MCF 10A (cell line): ENCODE measurements around the gene MAMDC4. TPM values are rescaled to one million over a fixed set of nuclear protein-coding genes. Genes with fewer than 3 reads are reported as not detected.

Source experiments
- BruUV-seq: library from RNA; stranded (reverse); fragments of 400-500 nt; replicated peaks from 2 replicates; lab custom pipeline; 2021; lab: Mats Ljungman, UMichigan
- CTCF ChIA-PET: fragments of 300-600 bp; sonication (Branson Sonifier 250); formaldehyde crosslinking; extraction: SDS; loops from one replicate; lab custom pipeline; 2021; ENCODE audit warnings: antibody characterized with exemption, inconsistent platforms; lab: Yijun Ruan, JAX
- POLR2A ChIA-PET: fragments of 300-600, 350-650 bp; sonication (Branson Sonifier 250); formaldehyde crosslinking; extraction: SDS; loops from one replicate; lab custom pipeline; 2020; ENCODE audit warnings: antibody characterized with exemption, inconsistent platforms; lab: Yijun Ruan, JAX
- DNase-seq: peaks from one replicate; pipeline ENCODE4 v3.0.0-alpha.2; 2018; ENCODE audit not compliant: unreplicated experiment
- H3K27ac Mint-ChIP-seq: one replicate; pipeline ENCODE4 v1.8.0; 2022; ENCODE audit warnings: mild to moderate bottlenecking, low read depth, mixed read lengths; ENCODE audit not compliant: unreplicated experiment
- H3K27me3 Mint-ChIP-seq: one replicate; pipeline ENCODE4 v1.8.0; 2022; ENCODE audit warnings: mixed read lengths; ENCODE audit not compliant: insufficient read depth, unreplicated experiment
- H3K36me3 Mint-ChIP-seq: one replicate; pipeline ENCODE4 v1.8.0; 2022; ENCODE audit warnings: mild to moderate bottlenecking, moderate library complexity, mixed read lengths; ENCODE audit not compliant: insufficient read depth, unreplicated experiment
- H3K4me1 Mint-ChIP-seq: one replicate; pipeline ENCODE4 v1.8.0; 2022; ENCODE audit warnings: mixed read lengths; ENCODE audit not compliant: insufficient read depth, unreplicated experiment
- H3K4me3 Mint-ChIP-seq: one replicate; pipeline ENCODE4 v1.8.0; 2022; ENCODE audit warnings: mild to moderate bottlenecking, moderate library complexity, mixed read lengths; ENCODE audit not compliant: unreplicated experiment
- H3K9me3 Mint-ChIP-seq: one replicate; pipeline ENCODE4 v1.8.0; 2022; ENCODE audit warnings: mixed read lengths; ENCODE audit not compliant: unreplicated experiment
- intact Hi-C: fragments of 100-400 bp; cut with micrococcal nuclease; formaldehyde crosslinking; loops from 2 replicates; pipeline ENCODE4 v1.14.1; 2022
- total RNA-seq: library from RNA; stranded (reverse); gene quantifications from 2 replicates; pipeline ENCODE4 v1.2.3, GENCODE V29; 2022
- TF ChIP-seq, protein P1 (sequence below): fragments of 200-600 bp; IDR thresholded peaks from one replicate; pipeline ENCODE4 v1.8.0; 2022; ENCODE audit warnings: antibody characterized with exemption, mild to moderate bottlenecking; ENCODE audit not compliant: unreplicated experiment

The MAMDC4 gene
- total RNA-seq, 1 experiment from 2014 or later, result 14.1 TPM

DNA sequence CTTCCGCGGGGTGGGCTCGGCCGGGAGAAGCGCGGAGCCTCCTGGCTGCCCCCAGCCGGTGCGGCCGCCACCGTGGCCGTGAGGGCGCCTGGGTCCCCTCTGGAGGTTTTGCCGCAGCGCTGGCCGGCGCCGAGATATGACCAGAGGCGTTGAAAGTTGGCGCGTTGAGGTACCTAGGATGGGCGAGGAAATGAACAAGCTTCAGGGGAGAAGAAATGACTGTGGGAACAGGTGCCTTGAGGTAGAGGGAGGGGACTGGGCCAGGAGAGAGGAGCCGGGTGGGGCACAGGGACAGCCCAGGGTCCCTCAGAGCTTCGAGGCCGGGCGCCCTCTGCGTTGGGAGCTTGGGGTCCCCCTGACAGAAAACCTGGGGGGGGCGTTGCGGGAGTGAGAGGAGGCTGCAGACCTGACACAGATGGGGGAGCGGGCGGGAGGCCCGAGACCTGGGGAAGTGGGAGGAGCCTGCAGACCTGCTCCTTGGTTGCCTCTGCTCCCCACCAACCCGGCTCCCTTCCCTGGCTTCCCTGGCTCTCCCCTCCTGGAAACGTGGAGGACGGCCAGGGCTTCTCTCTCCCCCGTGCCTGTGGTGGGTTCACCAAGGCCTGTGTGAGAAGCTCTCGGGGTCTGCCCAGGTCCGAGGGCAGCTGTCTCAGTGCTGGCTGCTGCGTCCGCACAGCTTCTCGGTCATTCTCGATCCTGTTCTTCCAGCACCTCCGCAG, 30.2 kb upstream of the MAMDC4 start:
- Mint-ChIP-seq H3K4me1 (no peaks in the 10 kb centered on the region), H3K27me3 (no peaks in the 10 kb centered on the region), H3K27ac (no peak overlapping the region), H3K9me3 (no peaks in the 10 kb centered on the region), H3K4me3 (no peak overlapping the region), H3K36me3 (peaks cover 44% of the 10 kb centered on the region)
- TF ChIP-seq, protein P1, sequence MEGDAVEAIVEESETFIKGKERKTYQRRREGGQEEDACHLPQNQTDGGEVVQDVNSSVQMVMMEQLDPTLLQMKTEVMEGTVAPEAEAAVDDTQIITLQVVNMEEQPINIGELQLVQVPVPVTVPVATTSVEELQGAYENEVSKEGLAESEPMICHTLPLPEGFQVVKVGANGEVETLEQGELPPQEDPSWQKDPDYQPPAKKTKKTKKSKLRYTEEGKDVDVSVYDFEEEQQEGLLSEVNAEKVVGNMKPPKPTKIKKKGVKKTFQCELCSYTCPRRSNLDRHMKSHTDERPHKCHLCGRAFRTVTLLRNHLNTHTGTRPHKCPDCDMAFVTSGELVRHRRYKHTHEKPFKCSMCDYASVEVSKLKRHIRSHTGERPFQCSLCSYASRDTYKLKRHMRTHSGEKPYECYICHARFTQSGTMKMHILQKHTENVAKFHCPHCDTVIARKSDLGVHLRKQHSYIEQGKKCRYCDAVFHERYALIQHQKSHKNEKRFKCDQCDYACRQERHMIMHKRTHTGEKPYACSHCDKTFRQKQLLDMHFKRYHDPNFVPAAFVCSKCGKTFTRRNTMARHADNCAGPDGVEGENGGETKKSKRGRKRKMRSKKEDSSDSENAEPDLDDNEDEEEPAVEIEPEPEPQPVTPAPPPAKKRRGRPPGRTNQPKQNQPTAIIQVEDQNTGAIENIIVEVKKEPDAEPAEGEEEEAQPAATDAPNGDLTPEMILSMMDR, result no peak
- ChIA-PET CTCF (interaction anchor here (0.6 to 1.3 kb wide), 3 partner anchors 30 to 410 kb away, joined by 3 to 4 read pairs (median 3); no protein-coding TSS in a partner anchor), POLR2A (interaction anchor here (0.6 to 2.4 kb wide), 2 partner anchors 14 to 169 kb away, joined by 3 to 8 read pairs; partner anchors contain the start of gene RABL6)
- intact Hi-C loops, result no loop called here
- no TSS peak for BruUV-seq
- no peak for DNase-seq

DNA sequence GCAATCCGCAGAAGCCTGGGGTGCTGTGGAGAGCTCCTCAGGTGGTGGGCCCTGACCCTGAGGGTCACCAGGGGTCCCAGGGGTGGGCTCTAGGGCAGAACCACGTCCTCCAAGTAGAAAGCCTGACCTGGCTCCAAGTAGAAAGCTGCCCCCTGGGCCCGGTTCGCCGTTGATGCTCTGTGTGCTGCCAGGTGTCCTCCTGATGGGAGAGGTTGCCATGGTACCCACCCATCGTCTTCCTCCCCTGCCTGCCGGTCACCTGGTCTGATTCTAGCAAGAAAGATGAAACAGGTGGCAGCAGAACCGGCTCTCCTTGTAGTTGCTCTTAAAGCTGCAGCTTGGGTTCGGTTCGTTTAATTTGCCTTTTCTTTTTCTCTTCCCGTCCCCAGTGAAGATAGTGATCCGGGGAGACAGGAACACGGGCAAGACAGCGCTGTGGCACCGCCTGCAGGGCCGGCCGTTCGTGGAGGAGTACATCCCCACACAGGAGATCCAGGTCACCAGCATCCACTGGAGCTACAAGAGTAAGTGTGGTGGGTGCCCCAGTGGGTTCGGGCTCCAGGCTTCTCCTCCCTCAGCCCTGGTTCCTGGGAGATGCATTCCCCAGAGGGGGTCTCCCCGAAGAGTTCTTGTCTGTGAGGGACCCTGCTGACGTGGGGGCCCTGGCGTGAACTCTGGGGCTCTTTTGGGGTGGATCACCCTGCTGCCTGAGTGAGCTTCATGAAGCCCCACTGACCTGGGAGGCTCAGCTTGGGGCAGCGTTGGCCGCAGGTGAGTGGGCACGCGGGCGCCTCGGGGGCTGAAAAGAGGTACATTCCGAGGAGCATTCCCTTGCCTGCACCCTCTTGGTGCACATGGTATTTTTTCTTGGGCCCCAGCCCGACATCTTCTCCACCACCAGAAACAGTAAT, 28.8 kb upstream of the MAMDC4 start:
- Mint-ChIP-seq H3K27me3 (no peaks in the 10 kb centered on the region), H3K36me3 (peaks cover 41% of the 10 kb centered on the region), H3K4me3 (no peak overlapping the region), H3K9me3 (no peaks in the 10 kb centered on the region), H3K4me1 (no peaks in the 10 kb centered on the region), H3K27ac (no peak overlapping the region)
- POLR2A ChIA-PET, result interaction anchor here (0.6 to 2.4 kb wide), 5 partner anchors 15 to 460 kb away, joined by 3 to 8 read pairs (median 3); partner anchors contain the start of genes CLIC3, DNLZ and RABL6
- BruUV-seq, result no TSS peak
- TF ChIP-seq, protein P1, result no peak
- CTCF ChIA-PET, result interaction anchor here (0.8 kb wide), 3 partner anchors 8 to 19 kb away, joined by 3 read pairs; partner anchors contain the start of gene AJM1
- intact Hi-C loops, result no loop called here
- DNase-seq, result no peak

DNA sequence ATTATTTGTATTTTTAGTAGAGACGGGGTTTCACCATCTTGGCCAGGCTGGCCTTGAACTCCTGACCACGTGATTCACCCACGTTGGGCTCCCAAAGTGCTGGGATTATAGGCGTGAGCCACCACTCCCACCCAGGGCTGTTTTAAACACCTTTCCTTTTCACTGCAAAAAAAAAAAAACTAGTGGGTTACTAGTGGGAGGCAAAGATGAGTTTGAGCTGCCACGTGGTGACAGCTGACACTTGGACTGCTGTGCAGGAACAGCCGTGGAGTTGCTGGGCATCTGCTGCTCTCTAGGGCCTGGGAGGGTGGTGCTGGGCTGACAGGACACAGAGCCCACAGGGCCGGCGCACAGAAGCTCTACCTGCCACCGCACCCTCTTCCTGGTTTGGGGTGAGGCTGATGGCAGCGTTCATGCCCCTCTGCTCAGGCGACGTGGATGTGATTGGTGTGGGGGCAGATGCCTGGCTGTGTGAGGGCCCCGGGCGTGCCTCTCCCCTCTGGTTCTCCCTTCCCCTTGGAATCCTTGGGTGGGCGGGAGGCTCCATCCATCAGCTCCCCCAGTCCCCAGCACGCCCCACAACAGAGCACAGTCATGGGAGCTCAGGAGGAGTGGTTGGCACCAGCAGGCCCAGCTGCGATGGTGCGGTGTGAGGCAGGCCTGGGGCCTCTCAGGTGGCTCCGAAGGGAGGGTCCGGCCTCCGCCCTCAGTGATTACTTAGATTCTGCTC, 27.5 kb upstream of the MAMDC4 start:
- H3K27ac Mint-ChIP-seq, result no peak overlapping the region
- H3K4me3 Mint-ChIP-seq, result no peak overlapping the region
- no TSS peak for BruUV-seq
- DNase-seq, result no peak
- H3K36me3 Mint-ChIP-seq, result peaks cover 48% of the 10 kb centered on the region
- intact Hi-C loops, result no loop called here
- ChIA-PET POLR2A (interaction anchor here (1.1 kb wide), 1 partner anchor 24 kb away, joined by 3 read pairs; no protein-coding TSS in a partner anchor), CTCF (interaction anchor here (0.6 kb wide), 1 partner anchor 10 kb away, joined by 3 read pairs; no protein-coding TSS in a partner anchor)
- H3K4me1 Mint-ChIP-seq, result no peaks in the 10 kb centered on the region
- TF ChIP-seq, protein P1, result no peak
- H3K27me3 Mint-ChIP-seq, result no peaks in the 10 kb centered on the region
- H3K9me3 Mint-ChIP-seq, result no peaks in the 10 kb centered on the region
